Stimulated activated CD4-positive, alpha-beta T cell treated with anti-CD3 and anti-CD28 coated beads, Interleukin-1b, Interleukin-23, amount 100 ng/mL, for 48 hours (primary cell): ENCODE results near the gene CEBPZOS.

ENCODE experiments used
- DNase-seq: peaks from one replicate; pipeline ENCODE4 v3.0.0-alpha.2; 2020

Gene CEBPZOS

GRCh38 chr2:37244017-37244416, 47.7 kb downstream of the CEBPZOS start:
- DNase-seq, result no peak

- DNase-seq, result no peak
These were observed 48.5 kb downstream of the CEBPZOS start for GRCh38 chr2:37244755-37245154.

- no peak for DNase-seq
These were observed 49.9 kb downstream of the CEBPZOS start for GRCh38 chr2:37246205-37246604.

GRCh38 chr2:37250869-37251740, 54.8 kb downstream of the CEBPZOS start:
- DNase-seq, result no peak
